Activated T-helper 2 cell treated with anti-CD3 and anti-CD28 coated beads, Interferon-gamma antibody, Interleukin-2, Interleukin-4, amounts not matched to agents 10 μg/mL and 5 μg/mL and 100 μg/mL, durations not matched to agents 14 hours and 24 hours and 36 hours (primary cell): Measurements from ENCODE around the gene MRPL27. TPM values are rescaled to one million over a fixed set of nuclear protein-coding genes. Genes with fewer than 3 reads are reported as not detected.

Experiments used
- DNase-seq: peaks from one replicate; pipeline ENCODE4 v3.0.0; 2021; ENCODE audit warnings: low spot score
- H3K27ac Mint-ChIP-seq: one replicate; pipeline ENCODE4 v1.8.0; 2021; ENCODE audit warnings: mixed read lengths
- H3K27me3 Mint-ChIP-seq: one replicate; pipeline ENCODE4 v1.8.0; 2021; ENCODE audit warnings: low read depth, mixed read lengths
- H3K36me3 Mint-ChIP-seq: one replicate; pipeline ENCODE4 v1.8.0; 2021; ENCODE audit warnings: low read depth, mixed read lengths
- H3K4me1 Mint-ChIP-seq: one replicate; pipeline ENCODE4 v1.8.0; 2021; ENCODE audit warnings: low read depth, mixed read lengths
- H3K4me3 Mint-ChIP-seq: one replicate; pipeline ENCODE4 v1.8.0; 2021; ENCODE audit warnings: low read depth, mild to moderate bottlenecking, moderate library complexity, mixed read lengths
- H3K9me3 Mint-ChIP-seq: one replicate; pipeline ENCODE4 v1.8.0; 2021; ENCODE audit warnings: mixed read lengths
- intact Hi-C: fragments of 100-400 bp; cut with micrococcal nuclease; formaldehyde crosslinking; loops from one replicate; pipeline ENCODE4 v1.15.1; 2023
- total RNA-seq: library from RNA; stranded (reverse); gene quantifications from 2 replicates; pipeline ENCODE4 v1.2.3, GENCODE V29; 2022

MRPL27 gene
- total RNA-seq, 1 donor from 2014 or later, result 95.6 TPM

GRCh38 chr17:50328363-50329325 is 44.3 kb downstream of the MRPL27 start:
- DNase-seq, result no peak
- Mint-ChIP-seq H3K27ac (peak overlapping the region; percentile 88), H3K9me3 (no peaks in the 10 kb centered on the region), H3K27me3 (no peaks in the 10 kb centered on the region), H3K36me3 (no peaks in the 10 kb centered on the region), H3K4me1 (peaks cover 50% of the 10 kb centered on the region), H3K4me3 (no peak overlapping the region)
- intact Hi-C loops, result no loop called here

- Mint-ChIP-seq H3K27me3 (no peaks in the 10 kb centered on the region), H3K27ac (peak overlapping the region; percentile 84), H3K36me3 (no peaks in the 10 kb centered on the region), H3K4me1 (peaks cover 38% of the 10 kb centered on the region), H3K9me3 (no peaks in the 10 kb centered on the region), H3K4me3 (no peak overlapping the region)
- intact Hi-C loops, result loop anchor here (1.0 kb wide), 1 partner anchor 16 kb away; no protein-coding TSS in a partner anchor
- DNase-seq, result no peak
These were observed 46.1 kb downstream of the MRPL27 start for GRCh38 chr17:50326831-50327364.

DNA sequence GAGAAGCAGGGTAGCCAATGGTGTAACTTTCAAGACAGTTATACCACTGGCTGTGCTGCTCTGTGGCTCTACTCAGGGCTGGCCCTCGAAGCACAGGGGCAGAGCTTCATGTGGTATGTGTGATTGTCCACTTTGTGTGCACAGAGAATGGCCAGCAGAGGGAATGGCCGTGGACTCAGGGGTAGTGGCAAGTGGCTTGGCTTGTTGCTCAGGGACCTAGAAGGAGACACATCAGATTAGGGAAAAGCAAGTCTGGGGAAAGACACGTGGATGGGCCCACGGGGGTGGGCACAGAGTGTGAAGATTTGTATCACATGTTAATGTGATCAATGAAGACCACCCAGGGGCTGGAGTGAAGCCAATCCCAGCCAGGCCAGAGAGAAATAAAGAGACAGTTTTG is 47.1 kb downstream of the MRPL27 start:
- intact Hi-C loops, result no loop called here
- no peak overlapping the region for H3K4me3 Mint-ChIP-seq
- peaks cover 33% of the 10 kb centered on the region for H3K4me1 Mint-ChIP-seq
- H3K36me3 Mint-ChIP-seq, result no peaks in the 10 kb centered on the region
- H3K27me3 Mint-ChIP-seq, result no peaks in the 10 kb centered on the region
- H3K9me3 Mint-ChIP-seq, result no peaks in the 10 kb centered on the region
- peak overlapping the region; percentile 84 for H3K27ac Mint-ChIP-seq
- DNase-seq, result no peak

DNA sequence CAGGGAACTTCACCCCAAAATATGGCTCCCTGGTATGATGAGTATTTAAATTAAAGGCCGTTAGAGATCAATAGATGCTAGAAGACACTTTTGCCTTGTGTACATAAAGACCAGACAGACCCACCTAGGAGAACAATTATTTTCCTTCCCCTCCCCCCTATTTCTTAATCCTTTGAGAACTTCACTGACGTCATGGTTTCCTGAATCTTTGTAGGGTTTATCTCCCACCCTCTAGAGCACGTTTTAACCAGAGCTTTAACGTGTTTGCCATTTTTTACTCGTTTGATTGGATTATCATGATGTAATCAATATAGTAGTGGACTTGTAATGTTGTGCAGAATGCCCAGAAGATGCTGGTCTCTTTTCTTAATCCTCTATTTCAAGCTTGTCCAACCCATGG is 49.9 kb downstream of the MRPL27 start:
- H3K27ac Mint-ChIP-seq, result no peak overlapping the region
- H3K36me3 Mint-ChIP-seq, result no peaks in the 10 kb centered on the region
- no peaks in the 10 kb centered on the region for H3K9me3 Mint-ChIP-seq
- H3K4me3 Mint-ChIP-seq, result no peak overlapping the region
- H3K27me3 Mint-ChIP-seq, result no peaks in the 10 kb centered on the region
- H3K4me1 Mint-ChIP-seq, result peaks cover 19% of the 10 kb centered on the region
- intact Hi-C loops, result no loop called here
- DNase-seq, result no peak

DNA sequence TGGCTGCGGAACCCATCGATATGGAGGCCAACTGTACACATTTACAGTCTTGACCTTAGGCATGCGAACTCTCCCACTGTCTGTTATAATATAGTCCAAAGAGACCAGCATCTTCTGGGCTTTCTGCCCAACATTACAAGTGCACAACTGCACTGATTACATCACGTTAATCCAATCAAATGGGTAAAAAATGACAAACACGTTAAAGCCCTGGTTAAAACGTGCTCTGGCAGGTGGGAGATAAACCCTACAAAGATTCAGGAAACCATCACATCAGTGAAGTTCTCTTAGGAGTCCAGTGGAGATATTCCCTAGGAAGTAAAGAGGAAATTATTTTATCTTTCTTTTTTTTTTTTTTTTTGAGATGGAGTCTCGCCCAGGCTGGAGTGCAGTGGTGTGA is 50.7 kb downstream of the MRPL27 start:
- DNase-seq, result no peak
- no peaks in the 10 kb centered on the region for H3K27me3 Mint-ChIP-seq
- intact Hi-C loops, result no loop called here
- no peak overlapping the region for H3K4me3 Mint-ChIP-seq
- no peaks in the 10 kb centered on the region for H3K9me3 Mint-ChIP-seq
- H3K27ac Mint-ChIP-seq, result no peak overlapping the region
- H3K4me1 Mint-ChIP-seq, result peaks cover 19% of the 10 kb centered on the region
- H3K36me3 Mint-ChIP-seq, result no peaks in the 10 kb centered on the region

GRCh38 chr17:50319306-50320004 is 53.5 kb downstream of the MRPL27 start:
- Mint-ChIP-seq H3K4me1 (peaks cover 8% of the 10 kb centered on the region), H3K36me3 (no peaks in the 10 kb centered on the region), H3K27me3 (no peaks in the 10 kb centered on the region), H3K9me3 (no peaks in the 10 kb centered on the region), H3K4me3 (no peak overlapping the region), H3K27ac (peak overlapping the region; percentile 35)
- no peak for DNase-seq
- intact Hi-C loops, result no loop called here

- DNase-seq, result no peak
- intact Hi-C loops, result no loop called here
- no peaks in the 10 kb centered on the region for H3K9me3 Mint-ChIP-seq
- peaks cover 7% of the 10 kb centered on the region for H3K4me1 Mint-ChIP-seq
- H3K36me3 Mint-ChIP-seq, result no peaks in the 10 kb centered on the region
- H3K4me3 Mint-ChIP-seq, result no peak overlapping the region
- no peaks in the 10 kb centered on the region for H3K27me3 Mint-ChIP-seq
- H3K27ac Mint-ChIP-seq, result peak overlapping the region; percentile 35
These were observed 54.3 kb downstream of the MRPL27 start for GRCh38 chr17:50318501-50319285.

Other genes starting within 250 kb of the MRPL27 start
- 2.0 and 2.4 TPM in 2 replicates for gene SAMD14, start 243.0 kb downstream of the MRPL27 start, total RNA-seq
- gene PPP1R9B, start 222.5 kb downstream of the MRPL27 start, total RNA-seq, result 126 and 130 TPM in 2 replicates
- 0.41 and 0.48 TPM in 2 replicates for gene SGCA, start 207.2 kb downstream of the MRPL27 start, total RNA-seq
- gene COL1A1, start 171.6 kb downstream of the MRPL27 start, total RNA-seq, result 13.9 and 15.5 TPM in 2 replicates
- 1.5 and 1.6 TPM in 2 replicates for gene TMEM92, start 98.7 kb downstream of the MRPL27 start, total RNA-seq
- 134 and 143 TPM in 2 replicates for gene XYLT2, start 27.1 kb downstream of the MRPL27 start, total RNA-seq
- gene EME1, start within 50 bp of the MRPL27 start, total RNA-seq, result 26.8 and 28.6 TPM in 2 replicates
- 118 and 119 TPM in 2 replicates for gene LRRC59, start 24.3 kb upstream of the MRPL27 start, total RNA-seq
- gene ACSF2, start 53.0 kb upstream of the MRPL27 start, total RNA-seq, result 23.5 and 28.2 TPM in 2 replicates
- gene CHAD, start 95.7 kb upstream of the MRPL27 start, total RNA-seq, result not detected in 2 replicates
- gene RSAD1, start 105.7 kb upstream of the MRPL27 start, total RNA-seq, result 56.8 and 59.0 TPM in 2 replicates
- 3.1 and 4.4 TPM in 2 replicates for gene MYCBPAP, start 135.3 kb upstream of the MRPL27 start, total RNA-seq
- not detected in 2 replicates for gene EPN3, start 159.6 kb upstream of the MRPL27 start, total RNA-seq
- 30.5 and 31.0 TPM in 2 replicates for gene SPATA20, start 174.0 kb upstream of the MRPL27 start, total RNA-seq
- not detected in 2 replicates for gene CACNA1G, start 187.5 kb upstream of the MRPL27 start, total RNA-seq